Caco-2 (cell line): ENCODE results near the gene ITPR1. TPM values are rescaled to one million over a fixed set of nuclear protein-coding genes. Genes with fewer than 3 reads are reported as not detected.

Source experiments
- BruUV-seq: library from RNA; stranded (reverse); fragments of 400-500 nt; replicated peaks from 2 replicates; lab custom pipeline; 2021; lab: Mats Ljungman, UMichigan
- CTCF ChIA-PET: fragments of 300-600 bp; sonication (Branson Sonifier 250); formaldehyde crosslinking; loops from one replicate; lab custom pipeline; 2022; ENCODE audit warnings: antibody characterized with exemption; lab: Charles Lee
- POLR2A ChIA-PET: fragments of 300-600 bp; sonication (Branson Sonifier 250); formaldehyde crosslinking; loops from one replicate; lab custom pipeline; 2022; ENCODE audit warnings: antibody characterized with exemption; lab: Charles Lee
- DNase-seq, 2 experiments: peaks; one replicate each; pipeline versions ENCODE4 v3.0.0 to v3.0.0-alpha.2; 2020 to 2022
- H3K27me3 ChIP-seq: replicated peaks from 2 replicates; pipeline ENCODE4 v1.6.0; 2011; ENCODE audit warnings: low read length; ENCODE audit not compliant: control insufficient read depth, insufficient read depth
- H3K36me3 ChIP-seq: 2 replicates; pipeline ENCODE4 v1.5.1; 2011; ENCODE audit warnings: low read length; ENCODE audit not compliant: control insufficient read depth, insufficient read depth
- H3K4me1 ChIP-seq: fragments of 250-450 bp; sonication (Bioruptor Pico); 2 replicates; pipeline ENCODE4 v1.5.1; 2020; ENCODE audit warnings: mild to moderate bottlenecking
- H3K4me3 ChIP-seq: 2 replicates; pipeline ENCODE4 v1.5.1; 2011; ENCODE audit warnings: low read depth, mild to moderate bottlenecking, control low read depth, low read length
- H3K9me3 ChIP-seq: fragments of 250-450 bp; sonication (Bioruptor Pico); 2 replicates; pipeline ENCODE4 v1.5.1; 2020; ENCODE audit warnings: mild to moderate bottlenecking, moderate library complexity
- H3K27ac Mint-ChIP-seq: one replicate; pipeline ENCODE4 v1.8.0; 2022; ENCODE audit warnings: mixed read lengths; ENCODE audit not compliant: unreplicated experiment
- H3K27me3 Mint-ChIP-seq: one replicate; pipeline ENCODE4 v1.8.0; 2022; ENCODE audit warnings: mixed read lengths; ENCODE audit not compliant: insufficient read depth, unreplicated experiment
- H3K36me3 Mint-ChIP-seq: one replicate; pipeline ENCODE4 v1.8.0; 2022; ENCODE audit warnings: mild to moderate bottlenecking, mixed read lengths; ENCODE audit not compliant: insufficient read depth, unreplicated experiment
- H3K4me1 Mint-ChIP-seq: one replicate; pipeline ENCODE4 v1.8.0; 2022; ENCODE audit warnings: low read depth, mixed read lengths; ENCODE audit not compliant: unreplicated experiment
- H3K4me3 Mint-ChIP-seq: one replicate; pipeline ENCODE4 v1.8.0; 2022; ENCODE audit warnings: mild to moderate bottlenecking, moderate library complexity, mixed read lengths; ENCODE audit not compliant: unreplicated experiment
- H3K9me3 Mint-ChIP-seq: one replicate; pipeline ENCODE4 v1.8.0; 2022; ENCODE audit warnings: mixed read lengths; ENCODE audit not compliant: unreplicated experiment
- intact Hi-C: fragments of 100-400 bp; cut with micrococcal nuclease; formaldehyde crosslinking; loops from one replicate; pipeline ENCODE4 v1.10.0; 2022; ENCODE audit not compliant: unreplicated experiment
- total RNA-seq: library from RNA; stranded (reverse); gene quantifications from 2 replicates; pipeline ENCODE4 v1.2.3, GENCODE V29; 2022
- TF ChIP-seq, protein P1 (sequence below), 2 experiments: fragments of 200-600 bp in 1 of 2; IDR thresholded peaks; 1 replicate in 1 of 2; 2 replicates in 1 of 2; pipeline versions ENCODE4 v1.5.1 to v1.8.0; 2011 to 2022; ENCODE audit warnings: antibody characterized with exemption in 1 of 2, control low read depth in 1 of 2, inconsistent platforms in 1 of 2, low read depth in 1 of 2, low read length in 1 of 2, mild to moderate bottlenecking in 1 of 2, moderate library complexity in 1 of 2; ENCODE audit not compliant: insufficient read depth in 1 of 2, severe bottlenecking in 1 of 2, unreplicated experiment in 1 of 2

The ITPR1 gene
- total RNA-seq, 1 experiment from 2014 or later = 10.4 TPM

DNA sequence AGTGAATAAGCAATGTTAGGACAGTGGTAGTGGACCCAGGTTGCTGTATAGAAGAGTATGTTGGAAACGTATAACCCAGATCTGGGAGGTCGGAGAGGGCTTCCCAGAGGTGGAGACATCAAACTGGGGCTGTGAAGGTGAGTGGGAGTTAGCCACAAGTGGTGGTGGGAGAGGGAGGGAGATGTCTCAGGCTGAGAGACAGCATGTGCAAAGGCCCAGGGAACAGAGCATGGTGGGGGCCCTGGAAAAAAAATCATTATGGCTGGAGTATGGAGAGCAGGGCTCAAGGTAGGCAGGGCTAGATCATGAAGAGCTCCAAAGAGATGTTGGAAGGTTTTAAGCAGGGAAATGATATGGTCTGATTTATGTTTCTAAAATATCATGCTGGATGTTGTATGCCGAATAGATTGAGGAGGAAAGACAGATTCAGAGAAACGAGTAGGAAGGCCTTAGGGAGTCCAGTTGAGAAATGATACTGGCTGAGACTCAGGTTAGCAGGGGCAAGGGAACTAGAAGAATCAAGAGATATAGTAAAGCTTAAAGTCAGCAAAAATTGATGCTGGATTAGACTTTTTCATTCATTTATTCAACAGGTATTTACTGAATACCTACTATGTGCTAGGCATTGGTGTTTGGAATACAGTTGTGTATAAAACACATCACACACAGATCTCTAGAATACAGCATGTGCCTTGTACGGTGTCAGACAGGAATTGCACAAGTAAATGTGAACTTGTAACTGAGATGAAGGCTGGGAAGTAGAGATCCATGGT lies 17.0 kb downstream of the ITPR1 start:
- Mint-ChIP-seq H3K4me3 (no peak overlapping the region), H3K9me3 (no peaks in the 10 kb centered on the region), H3K36me3 (no peaks in the 10 kb centered on the region), H3K4me1 (peaks cover 11% of the 10 kb centered on the region), H3K27me3 (no peaks in the 10 kb centered on the region), H3K27ac (no peak overlapping the region)
- BruUV-seq = no TSS peak
- intact Hi-C loops = no loop called here
- no peaks in the 10 kb centered on the region for H3K36me3 ChIP-seq
- TF ChIP-seq, protein P1, sequence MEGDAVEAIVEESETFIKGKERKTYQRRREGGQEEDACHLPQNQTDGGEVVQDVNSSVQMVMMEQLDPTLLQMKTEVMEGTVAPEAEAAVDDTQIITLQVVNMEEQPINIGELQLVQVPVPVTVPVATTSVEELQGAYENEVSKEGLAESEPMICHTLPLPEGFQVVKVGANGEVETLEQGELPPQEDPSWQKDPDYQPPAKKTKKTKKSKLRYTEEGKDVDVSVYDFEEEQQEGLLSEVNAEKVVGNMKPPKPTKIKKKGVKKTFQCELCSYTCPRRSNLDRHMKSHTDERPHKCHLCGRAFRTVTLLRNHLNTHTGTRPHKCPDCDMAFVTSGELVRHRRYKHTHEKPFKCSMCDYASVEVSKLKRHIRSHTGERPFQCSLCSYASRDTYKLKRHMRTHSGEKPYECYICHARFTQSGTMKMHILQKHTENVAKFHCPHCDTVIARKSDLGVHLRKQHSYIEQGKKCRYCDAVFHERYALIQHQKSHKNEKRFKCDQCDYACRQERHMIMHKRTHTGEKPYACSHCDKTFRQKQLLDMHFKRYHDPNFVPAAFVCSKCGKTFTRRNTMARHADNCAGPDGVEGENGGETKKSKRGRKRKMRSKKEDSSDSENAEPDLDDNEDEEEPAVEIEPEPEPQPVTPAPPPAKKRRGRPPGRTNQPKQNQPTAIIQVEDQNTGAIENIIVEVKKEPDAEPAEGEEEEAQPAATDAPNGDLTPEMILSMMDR (IDR thresholded peaks at IDR 0.05; ENCODE audit: insufficient read depth in 1 of 2, low read depth in 1 of 2, low read length in 1 of 2, severe bottlenecking in 1 of 2, unreplicated experiment in 1 of 2) = no peak
- no peak for DNase-seq
- no peak overlapping the region for H3K4me3 ChIP-seq
- H3K4me1 ChIP-seq = no peaks in the 10 kb centered on the region
- H3K9me3 ChIP-seq = no peaks in the 10 kb centered on the region
- ChIA-PET POLR2A (no interaction called here), CTCF (no interaction called here)
- no peaks in the 10 kb centered on the region for H3K27me3 ChIP-seq

GRCh38 chr3:4511491-4512262 lies 18.5 kb downstream of the ITPR1 start:
- TF ChIP-seq, protein P1 (IDR thresholded peaks at IDR 0.05; ENCODE audit: insufficient read depth in 1 of 2, low read depth in 1 of 2, low read length in 1 of 2, severe bottlenecking in 1 of 2, unreplicated experiment in 1 of 2) = no peak
- DNase-seq = no peak
- Mint-ChIP-seq H3K36me3 (no peaks in the 10 kb centered on the region), H3K9me3 (no peaks in the 10 kb centered on the region), H3K4me3 (no peak overlapping the region), H3K27ac (no peak overlapping the region), H3K4me1 (no peaks in the 10 kb centered on the region), H3K27me3 (no peaks in the 10 kb centered on the region)
- BruUV-seq = no TSS peak
- H3K9me3 ChIP-seq = no peaks in the 10 kb centered on the region
- CTCF ChIA-PET = no interaction called here
- no peaks in the 10 kb centered on the region for H3K36me3 ChIP-seq
- no peak overlapping the region for H3K4me3 ChIP-seq
- no peaks in the 10 kb centered on the region for H3K4me1 ChIP-seq
- intact Hi-C loops = no loop called here
- no peaks in the 10 kb centered on the region for H3K27me3 ChIP-seq
- POLR2A ChIA-PET = interaction anchor here (1.1 kb wide), 1 partner anchor 19 kb away, joined by 6 read pairs; the partner anchor contains the start of gene ITPR1

DNA sequence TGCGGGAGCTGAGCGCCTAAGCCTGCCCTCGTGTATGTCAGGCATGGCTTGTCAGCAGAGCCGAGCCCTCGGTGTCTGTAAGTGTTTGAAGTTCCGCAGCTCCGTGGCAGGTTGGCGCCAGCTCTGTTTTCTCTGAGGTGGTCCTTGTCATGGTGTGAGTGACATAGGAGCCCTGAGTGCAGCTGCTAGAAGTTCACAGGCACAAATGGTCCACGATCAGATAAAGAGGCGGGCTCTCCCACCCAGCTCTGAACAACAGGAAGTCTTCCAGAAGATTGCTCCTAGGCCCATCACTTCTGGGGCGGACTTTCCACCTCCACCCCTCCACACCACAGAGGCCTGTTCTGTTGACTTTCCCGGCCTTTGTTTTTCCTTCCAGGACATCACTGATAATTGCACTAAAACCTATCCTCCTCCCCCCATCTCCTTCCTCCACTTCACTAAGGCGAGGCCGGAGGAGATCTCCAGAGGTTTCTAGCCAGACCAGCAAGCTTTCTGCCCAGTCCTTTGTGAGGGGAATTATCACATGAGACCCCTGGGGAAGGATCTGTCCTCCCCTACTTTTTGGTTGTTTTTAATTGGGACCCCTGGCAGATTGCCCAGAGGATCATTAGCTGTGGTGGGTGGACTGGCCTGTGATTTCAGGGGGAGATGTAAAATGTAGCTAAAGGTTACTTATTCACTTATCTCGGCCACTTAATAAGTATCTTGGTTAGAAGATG lies 19.9 kb downstream of the ITPR1 start:
- no peaks in the 10 kb centered on the region for H3K27me3 ChIP-seq
- no peaks in the 10 kb centered on the region for H3K36me3 Mint-ChIP-seq
- TF ChIP-seq, protein P1 (IDR thresholded peaks at IDR 0.05; ENCODE audit: insufficient read depth in 1 of 2, low read depth in 1 of 2, low read length in 1 of 2, severe bottlenecking in 1 of 2, unreplicated experiment in 1 of 2) = no peak
- intact Hi-C loops = no loop called here
- no peaks in the 10 kb centered on the region for H3K27me3 Mint-ChIP-seq
- POLR2A ChIA-PET = no interaction called here
- DNase-seq = no peak
- H3K9me3 Mint-ChIP-seq = no peaks in the 10 kb centered on the region
- no peak overlapping the region for H3K4me3 Mint-ChIP-seq
- H3K27ac Mint-ChIP-seq = no peak overlapping the region
- no peak overlapping the region for H3K4me3 ChIP-seq
- H3K4me1 ChIP-seq = no peaks in the 10 kb centered on the region
- no peaks in the 10 kb centered on the region for H3K4me1 Mint-ChIP-seq
- no peaks in the 10 kb centered on the region for H3K36me3 ChIP-seq
- CTCF ChIA-PET = interaction anchor here (0.6 kb wide), 1 partner anchor 511 kb away, joined by 3 read pairs; no protein-coding TSS in a partner anchor
- BruUV-seq = no TSS peak
- no peaks in the 10 kb centered on the region for H3K9me3 ChIP-seq
